ENCODE measurements around the gene ME3. TPM values are rescaled to one million over a fixed set of nuclear protein-coding genes. Genes with fewer than 3 reads are reported as not detected.

ME3 gene
- total RNA-seq, 1 experiment from 2014 or later, result 83.8 TPM

GRCh38 chr11:86718521-86718920 lies 46.1 kb upstream of the ME3 start:
- POLR2A ChIA-PET (ENCODE audit: unreplicated experiment), result no interaction called here
- CTCF ChIA-PET, result interaction anchor here (0.6 kb wide), 1 partner anchor 126 kb away, joined by 7 read pairs; no protein-coding TSS in a partner anchor
- no peak for TF ChIP-seq CTCF (conservative IDR thresholded peaks at IDR 0.05; ENCODE audit: low read depth, low read length)
- TF ChIP-seq EZH2phosphoT487 (IDR thresholded peaks at IDR 0.05; ENCODE audit: borderline replicate concordance, low read length), result no peak
- no peak for TF ChIP-seq EZH2 (IDR thresholded peaks at IDR 0.05; ENCODE audit: low read length, unreplicated experiment)

GRCh38 chr11:86717817-86718501 lies 45.5 kb upstream of the ME3 start:
- CTCF ChIA-PET, result interaction anchor here (0.6 kb wide), 1 partner anchor 127 kb away, joined by 7 read pairs; no protein-coding TSS in a partner anchor
- peak; percentile 47 for DNase-seq
- peaks cover 9% of the 10 kb centered on the region; the same call in 1 of the 2 replicates for H3K9me3 ChIP-seq (ENCODE audit: low read length)
- no peak overlapping the region for H3K4me3 ChIP-seq (ENCODE audit: low read length)
- H3K36me3 ChIP-seq (ENCODE audit: low read depth, low read length), result peaks cover 5% of the 10 kb centered on the region
- peaks cover 36% of the 10 kb centered on the region for H3K4me1 ChIP-seq (ENCODE audit: insufficient read depth, low read length)
- H3F3A ChIP-seq (ENCODE audit: low read length, unreplicated experiment), result no peaks in the 10 kb centered on the region
- no peak for ATAC-seq
- no peaks in the 10 kb centered on the region for H3K79me2 ChIP-seq (ENCODE audit: low read length)
- no peaks in the 10 kb centered on the region for H3K27me3 ChIP-seq (ENCODE audit: low read length)
- H3K4me2 ChIP-seq (ENCODE audit: low read length), result no peak overlapping the region
- H3K9me2 ChIP-seq (replicated peaks; ENCODE audit: low read length), result no peaks in the 10 kb centered on the region
- H3K27ac ChIP-seq (ENCODE audit: low read length), result no peak overlapping the region
- intact Hi-C loops (cut with micrococcal nuclease), result no loop called here
- no peak overlapping the region for H3K9ac ChIP-seq (ENCODE audit: low read length)
- no peak overlapping the region for H2AFZ ChIP-seq (ENCODE audit: low read length)
- POLR2A ChIA-PET (ENCODE audit: unreplicated experiment), result no interaction called here
- H4K20me1 ChIP-seq (ENCODE audit: low read length), result no peaks in the 10 kb centered on the region
- BruUV-seq (replicated peaks), result no TSS peak
- no peak for TF ChIP-seq EZH2 (IDR thresholded peaks at IDR 0.05; ENCODE audit: low read length, unreplicated experiment)
- TF ChIP-seq EZH2phosphoT487 (IDR thresholded peaks at IDR 0.05; ENCODE audit: borderline replicate concordance, low read length), result no peak
- TF ChIP-seq CTCF (conservative IDR thresholded peaks at IDR 0.05; ENCODE audit: low read depth, low read length), result no peak

More at GRCh38 chr11:86718521-86718920, 46.1 kb upstream of the ME3 start:
- H3K4me2 ChIP-seq (ENCODE audit: low read length), result no peak overlapping the region
- peaks cover 10% of the 10 kb centered on the region; the same call in 1 of the 2 replicates for H3K9me3 ChIP-seq (ENCODE audit: low read length)
- no peaks in the 10 kb centered on the region for H3K27me3 ChIP-seq (ENCODE audit: low read length)
- no peaks in the 10 kb centered on the region for H3K9me2 ChIP-seq (replicated peaks; ENCODE audit: low read length)
- peaks cover 36% of the 10 kb centered on the region for H3K4me1 ChIP-seq (ENCODE audit: insufficient read depth, low read length)
- H3K79me2 ChIP-seq (ENCODE audit: low read length), result no peaks in the 10 kb centered on the region
- no peak overlapping the region for H3K4me3 ChIP-seq (ENCODE audit: low read length)
- intact Hi-C loops (cut with micrococcal nuclease), result no loop called here
- peaks cover 6% of the 10 kb centered on the region for H3K36me3 ChIP-seq (ENCODE audit: low read depth, low read length)
- H4K20me1 ChIP-seq (ENCODE audit: low read length), result no peaks in the 10 kb centered on the region
- H3F3A ChIP-seq (ENCODE audit: low read length, unreplicated experiment), result no peaks in the 10 kb centered on the region
- BruUV-seq (replicated peaks), result no TSS peak
- H3K27ac ChIP-seq (ENCODE audit: low read length), result no peak overlapping the region
- H2AFZ ChIP-seq (ENCODE audit: low read length), result no peak overlapping the region
- ATAC-seq (no peak), DNase-seq (no peak)
- H3K9ac ChIP-seq (ENCODE audit: low read length), result no peak overlapping the region

- POLR2A ChIA-PET (ENCODE audit: unreplicated experiment), result no interaction called here
- no peak overlapping the region for H2AFZ ChIP-seq (ENCODE audit: low read length)
- no peaks in the 10 kb centered on the region for H3K79me2 ChIP-seq (ENCODE audit: low read length)
- H4K20me1 ChIP-seq (ENCODE audit: low read length), result no peaks in the 10 kb centered on the region
- H3K9me2 ChIP-seq (replicated peaks; ENCODE audit: low read length), result no peaks in the 10 kb centered on the region
- no peaks in the 10 kb centered on the region for H3K36me3 ChIP-seq (ENCODE audit: low read depth, low read length)
- intact Hi-C loops (cut with micrococcal nuclease), result no loop called here
- no peak overlapping the region for H3K4me3 ChIP-seq (ENCODE audit: low read length)
- BruUV-seq (replicated peaks), result no TSS peak
- ATAC-seq, result no peak
- H3K27ac ChIP-seq (ENCODE audit: low read length), result no peak overlapping the region
- CTCF ChIA-PET, result no interaction called here
- TF ChIP-seq EZH2phosphoT487 (IDR thresholded peaks at IDR 0.05; ENCODE audit: borderline replicate concordance, low read length) (no peak), EZH2 (IDR thresholded peaks at IDR 0.05; ENCODE audit: low read length, unreplicated experiment) (no peak), CTCF (conservative IDR thresholded peaks at IDR 0.05; ENCODE audit: low read depth, low read length) (no peak)
- no peak overlapping the region for H3K4me2 ChIP-seq (ENCODE audit: low read length)
- H3K27me3 ChIP-seq (ENCODE audit: low read length), result no peaks in the 10 kb centered on the region
- DNase-seq, result no peak
- H3K4me1 ChIP-seq (ENCODE audit: insufficient read depth, low read length), result peaks cover 24% of the 10 kb centered on the region
- no peak overlapping the region for H3K9ac ChIP-seq (ENCODE audit: low read length)
- no peaks in the 10 kb centered on the region for H3K9me3 ChIP-seq (ENCODE audit: low read length)
- no peaks in the 10 kb centered on the region for H3F3A ChIP-seq (ENCODE audit: low read length, unreplicated experiment)
Observed at GRCh38 chr11:86715611-86716010, 43.2 kb upstream of the ME3 start.
